Muscle layer of duodenum (tissue), 2 donors: Measurements from ENCODE around the gene FBXW11.

Experiments used
- H3K27ac ChIP-seq: one replicate; pipeline ENCODE4 v1.7.0; 2013; ENCODE audit warnings: mild to moderate bottlenecking, low read length
- H3K27me3 ChIP-seq: one replicate; pipeline ENCODE4 v1.7.0; 2013; ENCODE audit warnings: low read depth, mild to moderate bottlenecking, control low read depth, low read length
- H3K36me3 ChIP-seq, 2 donors: one replicate each; pipeline ENCODE4 v1.7.0; 2013; ENCODE audit warnings: low read length in 2 of 2, control low read depth in 1 of 2, mild to moderate bottlenecking in 1 of 2; ENCODE audit not compliant: insufficient read depth in 2 of 2, control insufficient read depth in 1 of 2
- H3K4me1 ChIP-seq, 2 donors: one replicate each; pipeline ENCODE4 v1.7.0; 2013; ENCODE audit warnings: low read length in 2 of 2, mild to moderate bottlenecking in 2 of 2, control low read depth in 1 of 2, moderate library complexity in 1 of 2; ENCODE audit not compliant: insufficient read depth in 2 of 2, control insufficient read depth in 1 of 2
- H3K4me3 ChIP-seq, 2 donors: one replicate each; pipeline ENCODE4 v1.7.0; 2013; ENCODE audit warnings: low read length in 2 of 2, low read depth in 1 of 2, mild to moderate bottlenecking in 1 of 2
- H3K9me3 ChIP-seq, 2 donors: one replicate each; pipeline ENCODE4 v1.7.0; 2013; ENCODE audit warnings: low read length in 2 of 2, control low read depth in 1 of 2, mild to moderate bottlenecking in 1 of 2; ENCODE audit not compliant: control insufficient read depth in 1 of 2
- donor health status: healthy.

Gene FBXW11

GRCh38 chr5:171999877-172000276 is 6.6 kb downstream of the FBXW11 start:
- Histone ChIP-seq H3K4me3 (no peak overlapping the region), H3K27me3 (no peaks in the 10 kb centered on the region), H3K27ac (no peak overlapping the region), H3K4me1 (peaks cover 18 to 31% of the 10 kb centered on the region in 2 donors), H3K9me3 (no peaks in the 10 kb centered on the region), H3K36me3 (no peaks in the 10 kb centered on the region)

DNA sequence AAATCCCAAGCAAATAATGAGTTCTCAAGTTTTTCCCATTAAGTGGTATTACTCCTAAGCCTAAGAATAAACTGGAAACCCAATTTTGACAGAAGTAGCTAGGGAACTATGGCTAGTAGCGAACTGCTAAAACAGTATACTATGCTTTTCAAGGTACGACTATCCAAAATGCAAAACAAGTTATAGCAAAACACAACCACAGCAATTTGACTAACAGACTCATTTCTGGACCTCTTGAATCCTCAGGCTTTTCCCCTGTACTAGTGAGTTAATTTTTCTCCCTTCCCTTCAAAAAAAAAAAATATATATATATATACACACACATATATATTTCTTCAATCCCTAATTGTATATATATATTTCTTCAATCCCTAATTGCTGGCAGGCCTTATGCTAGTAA is 7.3 kb downstream of the FBXW11 start:
- no peaks in the 10 kb centered on the region for H3K27me3 ChIP-seq
- H3K4me3 ChIP-seq: no peak overlapping the region
- no peaks in the 10 kb centered on the region for H3K36me3 ChIP-seq
- H3K4me1 ChIP-seq: peaks cover 18 to 27% of the 10 kb centered on the region in 2 donors
- no peaks in the 10 kb centered on the region for H3K9me3 ChIP-seq
- H3K27ac ChIP-seq: no peak overlapping the region

- H3K27ac ChIP-seq: no peak overlapping the region
- H3K4me1 ChIP-seq: peaks cover 4 to 17% of the 10 kb centered on the region in 2 donors
- H3K36me3 ChIP-seq: no peaks in the 10 kb centered on the region
- no peaks in the 10 kb centered on the region for H3K9me3 ChIP-seq
- no peak overlapping the region for H3K4me3 ChIP-seq
- no peaks in the 10 kb centered on the region for H3K27me3 ChIP-seq
These were observed 9.4 kb downstream of the FBXW11 start for GRCh38 chr5:171997011-171997410.

GRCh38 chr5:171992813-171993212 is 13.6 kb downstream of the FBXW11 start:
- Histone ChIP-seq H3K36me3 (no peaks in the 10 kb centered on the region), H3K4me3 (no peak overlapping the region), H3K9me3 (no peaks in the 10 kb centered on the region), H3K4me1 (peaks cover 4 to 10% of the 10 kb centered on the region in 2 donors), H3K27me3 (no peaks in the 10 kb centered on the region), H3K27ac (no peak overlapping the region)

DNA sequence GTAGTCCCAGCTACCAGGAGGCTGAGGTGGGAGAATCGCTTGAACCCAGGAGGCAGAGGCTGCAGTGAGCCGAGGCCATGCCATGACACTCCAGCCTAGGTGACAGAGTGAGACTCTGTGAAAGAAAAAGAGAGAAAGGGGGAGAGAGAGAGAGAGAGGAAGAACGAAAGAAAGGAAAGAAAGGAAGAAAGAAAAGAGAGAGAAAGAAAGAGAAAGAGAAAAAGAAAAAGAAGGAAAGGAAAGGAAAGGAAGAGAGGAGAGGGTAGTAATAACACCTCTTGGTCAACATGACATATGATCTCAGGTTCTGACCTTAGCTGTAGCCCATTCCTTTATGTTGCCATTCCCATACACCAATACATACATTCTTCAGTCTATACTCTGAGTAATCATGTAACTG is 14.1 kb downstream of the FBXW11 start:
- no peaks in the 10 kb centered on the region for H3K36me3 ChIP-seq
- no peaks in the 10 kb centered on the region for H3K27me3 ChIP-seq
- H3K9me3 ChIP-seq: no peaks in the 10 kb centered on the region
- H3K4me3 ChIP-seq: no peak overlapping the region
- no peak overlapping the region for H3K27ac ChIP-seq
- peaks cover 4 to 10% of the 10 kb centered on the region in 2 donors for H3K4me1 ChIP-seq

GRCh38 chr5:171990713-171991015 is 15.8 kb downstream of the FBXW11 start:
- no peaks in the 10 kb centered on the region for H3K9me3 ChIP-seq
- H3K27me3 ChIP-seq: no peaks in the 10 kb centered on the region
- no peaks in the 10 kb centered on the region for H3K36me3 ChIP-seq
- no peak overlapping the region for H3K4me3 ChIP-seq
- H3K4me1 ChIP-seq: peaks cover 0 to 4% of the 10 kb centered on the region in 2 donors
- no peak overlapping the region for H3K27ac ChIP-seq

DNA sequence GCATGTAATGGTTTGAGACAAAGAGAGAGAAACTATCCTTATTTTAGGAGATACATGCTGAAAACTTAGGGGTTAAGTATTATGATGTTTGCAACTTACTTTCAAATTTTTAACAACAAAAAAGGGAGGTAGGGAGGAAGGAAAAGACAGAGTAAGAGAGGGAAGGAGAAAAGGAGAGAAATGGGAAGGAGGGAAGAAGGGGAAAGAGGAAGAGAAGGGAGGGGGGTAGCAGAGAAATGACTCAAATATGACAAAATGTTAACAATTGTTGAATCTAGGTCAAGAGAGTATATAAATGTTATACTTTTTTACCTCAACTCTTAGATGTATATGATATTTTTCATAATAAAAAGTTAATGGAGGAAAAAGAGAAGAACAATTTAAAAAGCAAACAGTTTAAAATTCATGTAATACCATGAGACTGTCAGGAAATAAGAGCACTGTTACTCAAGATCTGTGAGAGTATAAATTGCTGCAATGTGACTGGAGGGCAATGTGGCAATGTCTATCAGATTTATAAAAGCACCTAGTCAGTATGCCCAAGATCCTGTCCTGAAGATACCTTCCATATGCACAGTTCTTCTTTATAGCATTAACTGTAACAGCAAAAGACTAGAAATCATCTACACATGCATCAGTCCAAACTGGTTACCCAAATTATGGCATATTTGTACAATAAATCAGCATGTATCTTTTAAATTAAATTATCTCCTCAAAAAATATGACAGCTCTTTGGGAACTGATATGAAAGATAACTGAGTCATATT is 16.3 kb downstream of the FBXW11 start:
- peaks cover 0 to 4% of the 10 kb centered on the region in 2 donors for H3K4me1 ChIP-seq
- H3K4me3 ChIP-seq: no peak overlapping the region
- no peaks in the 10 kb centered on the region for H3K36me3 ChIP-seq
- H3K9me3 ChIP-seq: no peaks in the 10 kb centered on the region
- no peak overlapping the region for H3K27ac ChIP-seq
- no peaks in the 10 kb centered on the region for H3K27me3 ChIP-seq

DNA sequence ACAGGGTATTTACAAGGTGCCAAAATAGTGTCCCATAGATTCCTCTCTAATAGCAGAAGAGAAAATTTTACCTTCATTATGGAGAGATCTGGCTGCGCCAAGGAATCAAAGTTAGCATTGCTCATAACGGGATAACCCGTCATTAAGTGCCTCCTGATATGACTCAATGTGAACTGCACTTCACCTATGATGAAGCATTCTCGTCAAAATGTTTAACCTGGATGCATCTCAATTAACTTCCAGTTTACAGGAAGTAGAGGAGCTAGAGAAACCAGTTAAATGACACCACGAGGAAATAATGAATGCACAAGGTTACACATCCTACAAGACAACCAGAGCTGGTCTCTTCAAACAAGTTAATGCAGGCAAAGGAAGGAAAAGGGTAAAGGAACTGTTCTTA is 17.2 kb downstream of the FBXW11 start:
- H3K27me3 ChIP-seq: no peaks in the 10 kb centered on the region
- H3K9me3 ChIP-seq: no peaks in the 10 kb centered on the region
- no peak overlapping the region for H3K4me3 ChIP-seq
- no peak overlapping the region for H3K27ac ChIP-seq
- no peaks in the 10 kb centered on the region for H3K36me3 ChIP-seq
- H3K4me1 ChIP-seq: no peaks in the 10 kb centered on the region

DNA sequence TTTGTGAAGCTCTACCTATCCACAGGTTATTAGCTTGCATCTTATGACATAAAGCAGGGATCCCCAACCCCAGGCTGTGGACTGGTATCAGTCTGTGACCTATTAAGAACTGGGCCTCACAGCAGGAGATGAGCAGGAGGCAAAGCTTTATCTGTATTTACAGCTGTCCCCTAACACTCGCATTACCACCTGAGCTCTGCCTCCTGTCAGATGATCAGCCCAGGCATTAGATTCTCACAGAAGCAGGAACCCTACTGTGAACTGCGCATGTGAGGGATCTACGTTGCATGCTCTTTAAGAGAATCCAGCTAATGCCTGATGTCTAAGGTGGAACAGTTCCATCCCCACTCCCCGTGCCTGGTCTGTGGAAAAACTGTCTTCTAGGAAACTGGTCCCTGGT is 19.7 kb downstream of the FBXW11 start:
- Histone ChIP-seq H3K4me1 (no peaks in the 10 kb centered on the region), H3K36me3 (no peaks in the 10 kb centered on the region), H3K9me3 (no peaks in the 10 kb centered on the region), H3K27ac (no peak overlapping the region), H3K27me3 (no peaks in the 10 kb centered on the region), H3K4me3 (no peak overlapping the region)

GRCh38 chr5:171984748-171985419 is 21.6 kb downstream of the FBXW11 start:
- Histone ChIP-seq H3K4me3 (no peak overlapping the region), H3K36me3 (no peaks in the 10 kb centered on the region), H3K27me3 (no peaks in the 10 kb centered on the region), H3K9me3 (peaks cover 0 to 8% of the 10 kb centered on the region in 2 donors), H3K27ac (no peak overlapping the region), H3K4me1 (no peaks in the 10 kb centered on the region)

GRCh38 chr5:171981847-171982246 is 24.6 kb downstream of the FBXW11 start:
- no peaks in the 10 kb centered on the region for H3K36me3 ChIP-seq
- H3K9me3 ChIP-seq: peaks cover 0 to 8% of the 10 kb centered on the region in 2 donors
- H3K4me3 ChIP-seq: no peak overlapping the region
- no peaks in the 10 kb centered on the region for H3K4me1 ChIP-seq
- no peak overlapping the region for H3K27ac ChIP-seq
- H3K27me3 ChIP-seq: no peaks in the 10 kb centered on the region

- H3K27me3 ChIP-seq: no peaks in the 10 kb centered on the region
- no peak overlapping the region for H3K4me3 ChIP-seq
- H3K9me3 ChIP-seq: peaks cover 0 to 8% of the 10 kb centered on the region in 2 donors
- no peak overlapping the region for H3K27ac ChIP-seq
- H3K4me1 ChIP-seq: peaks cover 0 to 10% of the 10 kb centered on the region in 2 donors
- no peaks in the 10 kb centered on the region for H3K36me3 ChIP-seq
These were observed 25.6 kb downstream of the FBXW11 start for GRCh38 chr5:171980792-171981191.
